Measurements from ENCODE around the gene TCF4. TPM values are rescaled to one million over a fixed set of nuclear protein-coding genes. Genes with fewer than 3 reads are reported as not detected.
A peak's percentile ranks its signal among the peaks of the same experiment; 100 is the strongest.

The TCF4 gene
- total RNA-seq, 6 experiments from 2014 or later = 50.4 to 71.1 (median 59.0) TPM

DNA sequence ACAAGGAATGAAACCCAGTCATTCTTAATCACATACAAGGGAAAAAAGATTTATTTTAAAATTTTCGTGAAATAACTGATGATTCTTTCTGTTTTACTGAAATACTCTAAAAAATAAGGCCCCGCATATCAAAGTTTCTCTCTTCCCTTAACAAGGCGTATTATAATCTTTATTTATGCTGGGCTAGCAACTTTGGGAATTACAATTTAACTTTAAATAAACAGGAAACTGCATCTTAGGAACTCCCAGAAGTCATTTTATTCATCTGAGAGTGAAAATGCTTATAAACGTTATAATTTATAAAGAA is 166.7 kb downstream of the TCF4 start:
- peak overlapping the region; percentile 93 for H3K27ac Mint-ChIP-seq
- TF ChIP-seq, protein P1, sequence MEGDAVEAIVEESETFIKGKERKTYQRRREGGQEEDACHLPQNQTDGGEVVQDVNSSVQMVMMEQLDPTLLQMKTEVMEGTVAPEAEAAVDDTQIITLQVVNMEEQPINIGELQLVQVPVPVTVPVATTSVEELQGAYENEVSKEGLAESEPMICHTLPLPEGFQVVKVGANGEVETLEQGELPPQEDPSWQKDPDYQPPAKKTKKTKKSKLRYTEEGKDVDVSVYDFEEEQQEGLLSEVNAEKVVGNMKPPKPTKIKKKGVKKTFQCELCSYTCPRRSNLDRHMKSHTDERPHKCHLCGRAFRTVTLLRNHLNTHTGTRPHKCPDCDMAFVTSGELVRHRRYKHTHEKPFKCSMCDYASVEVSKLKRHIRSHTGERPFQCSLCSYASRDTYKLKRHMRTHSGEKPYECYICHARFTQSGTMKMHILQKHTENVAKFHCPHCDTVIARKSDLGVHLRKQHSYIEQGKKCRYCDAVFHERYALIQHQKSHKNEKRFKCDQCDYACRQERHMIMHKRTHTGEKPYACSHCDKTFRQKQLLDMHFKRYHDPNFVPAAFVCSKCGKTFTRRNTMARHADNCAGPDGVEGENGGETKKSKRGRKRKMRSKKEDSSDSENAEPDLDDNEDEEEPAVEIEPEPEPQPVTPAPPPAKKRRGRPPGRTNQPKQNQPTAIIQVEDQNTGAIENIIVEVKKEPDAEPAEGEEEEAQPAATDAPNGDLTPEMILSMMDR (IDR thresholded peaks at IDR 0.05) = no peak
- no peak for DNase-seq
- peaks cover 87% of the 10 kb centered on the region for H3K4me1 Mint-ChIP-seq (ENCODE audit: low read depth)
- H3K27me3 Mint-ChIP-seq (ENCODE audit: insufficient read depth) = peaks cover 6% of the 10 kb centered on the region; the same call in 1 of the 2 replicates
- no peaks in the 10 kb centered on the region for H3K9me3 Mint-ChIP-seq
- peak overlapping the region; percentile 89 for H3K4me3 Mint-ChIP-seq
- no peaks in the 10 kb centered on the region for H3K36me3 Mint-ChIP-seq (ENCODE audit: low read depth)

DNA sequence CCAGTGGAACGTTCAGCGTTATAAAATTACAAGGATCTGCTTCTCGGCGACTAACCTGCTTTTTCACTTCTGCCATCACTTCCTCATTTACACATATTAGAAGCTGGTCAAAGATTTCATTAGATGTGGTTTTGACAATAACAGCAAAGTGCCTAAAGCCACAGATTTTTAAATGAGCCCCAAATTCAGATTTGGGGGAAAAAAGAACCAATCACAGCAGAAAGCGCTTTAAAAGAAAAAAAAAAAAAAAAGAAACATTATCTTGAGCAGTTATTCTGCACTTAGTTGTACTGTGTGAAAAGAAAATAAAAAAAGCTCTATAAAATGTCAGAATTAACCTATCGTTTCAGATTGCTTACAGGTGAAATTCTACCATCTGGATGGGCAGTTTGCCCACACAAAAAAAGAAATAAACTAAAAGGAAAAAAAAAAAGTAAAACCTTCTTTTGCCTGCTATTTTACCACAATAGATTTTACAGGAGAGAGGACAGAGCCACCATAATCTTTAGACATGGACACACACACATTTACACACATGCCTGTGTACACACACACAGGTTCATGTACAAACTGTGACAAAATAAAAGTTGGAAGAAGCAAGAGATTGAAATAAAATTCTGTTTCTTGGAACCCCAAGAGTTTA is 167.2 kb downstream of the TCF4 start:
- Mint-ChIP-seq H3K4me3 (peak overlapping the region; percentile 89), H3K36me3 (ENCODE audit: low read depth) (no peaks in the 10 kb centered on the region), H3K9me3 (no peaks in the 10 kb centered on the region), H3K27ac (peak overlapping the region; percentile 93), H3K4me1 (ENCODE audit: low read depth) (peaks cover 90% of the 10 kb centered on the region), H3K27me3 (ENCODE audit: insufficient read depth) (peaks cover 6% of the 10 kb centered on the region; the same call in 1 of the 2 replicates)
- TF ChIP-seq, protein P1 (IDR thresholded peaks at IDR 0.05) = no peak
- no peak for DNase-seq

DNA sequence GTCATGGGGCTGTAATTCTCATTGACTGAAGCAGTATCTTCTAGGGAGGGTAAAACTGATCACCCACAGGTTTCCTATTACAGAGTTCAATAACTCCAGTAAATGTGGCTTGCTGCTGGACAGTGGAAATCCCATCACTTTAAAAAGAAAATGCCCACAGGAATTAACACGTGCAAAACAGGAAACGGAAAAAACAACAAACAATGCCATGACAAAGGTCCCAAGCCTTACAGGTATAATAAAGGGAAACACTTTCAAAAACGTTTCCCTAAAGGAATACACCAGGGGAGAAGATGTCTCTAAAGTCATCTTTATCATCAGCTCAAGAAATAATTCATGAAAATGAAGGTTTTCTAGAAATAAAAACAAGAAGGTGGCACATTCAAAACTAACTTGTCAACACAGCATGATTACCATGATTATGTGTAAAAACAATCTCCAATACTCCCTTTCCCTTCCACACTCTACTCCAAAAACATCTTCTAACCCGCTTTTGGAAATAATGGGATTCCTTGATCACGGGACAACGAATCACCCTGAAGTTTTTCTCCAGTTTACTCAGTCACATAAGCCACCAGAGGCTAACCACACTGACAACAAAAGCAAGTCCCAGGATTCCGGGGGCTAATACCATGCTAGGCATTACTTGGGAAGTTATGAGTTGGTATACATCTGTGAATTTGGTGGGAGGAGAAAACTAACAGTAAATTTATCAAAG is 167.9 kb downstream of the TCF4 start:
- H3K27me3 Mint-ChIP-seq (ENCODE audit: insufficient read depth) = peaks cover 6% of the 10 kb centered on the region; the same call in 1 of the 2 replicates
- H3K4me1 Mint-ChIP-seq (ENCODE audit: low read depth) = peaks cover 96% of the 10 kb centered on the region
- no peaks in the 10 kb centered on the region for H3K9me3 Mint-ChIP-seq
- TF ChIP-seq, protein P1 (IDR thresholded peaks at IDR 0.05) = no peak
- no peaks in the 10 kb centered on the region for H3K36me3 Mint-ChIP-seq (ENCODE audit: low read depth)
- H3K27ac Mint-ChIP-seq = peak overlapping the region; percentile 75
- no peak for DNase-seq
- peak overlapping the region; percentile 89 for H3K4me3 Mint-ChIP-seq

DNA sequence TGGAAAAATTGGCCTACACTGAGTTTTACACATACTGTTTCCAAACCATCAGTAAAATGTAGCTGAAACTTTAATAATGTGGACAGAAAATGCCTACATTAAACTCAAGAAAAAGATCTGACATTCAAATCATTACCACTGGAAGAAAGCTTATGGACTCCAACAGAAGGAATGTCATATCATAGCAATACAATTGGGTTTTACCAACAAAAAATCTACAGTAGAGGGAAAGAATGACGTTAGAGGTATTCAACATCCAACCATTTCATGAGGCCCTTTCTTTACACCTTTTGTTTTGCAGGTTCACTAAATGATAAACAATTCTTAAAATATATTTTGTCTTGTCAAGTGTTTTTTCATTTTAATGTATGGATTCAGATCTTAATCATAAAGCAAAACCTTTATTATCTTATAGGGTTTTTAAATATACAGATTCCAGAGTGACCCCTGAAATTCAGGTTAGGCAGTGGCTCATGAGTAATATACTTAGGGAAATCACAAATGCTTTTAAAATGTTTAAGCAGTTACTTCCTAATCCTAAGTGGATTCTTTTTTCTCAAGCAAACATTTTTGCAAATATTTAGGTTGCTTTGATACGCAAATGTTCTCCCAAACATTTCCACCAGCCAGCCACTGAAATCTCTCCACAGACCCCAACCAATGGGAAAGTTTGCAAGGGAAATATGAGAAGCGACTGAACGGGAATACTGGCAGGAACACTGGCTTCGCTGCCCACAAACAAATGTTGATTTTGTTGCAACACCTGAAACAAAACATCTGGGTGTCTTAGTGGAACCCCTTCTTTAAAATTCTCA is 168.7 kb downstream of the TCF4 start:
- Mint-ChIP-seq H3K27ac (peak overlapping the region; percentile 75), H3K4me1 (ENCODE audit: low read depth) (peaks cover 96% of the 10 kb centered on the region), H3K27me3 (ENCODE audit: insufficient read depth) (peaks cover 6% of the 10 kb centered on the region; the same call in 1 of the 2 replicates), H3K9me3 (no peaks in the 10 kb centered on the region), H3K4me3 (peak overlapping the region; percentile 89; the same call in 1 of the 2 replicates), H3K36me3 (ENCODE audit: low read depth) (no peaks in the 10 kb centered on the region)
- TF ChIP-seq, protein P1 (IDR thresholded peaks at IDR 0.05) = no peak
- DNase-seq = no peak

DNA sequence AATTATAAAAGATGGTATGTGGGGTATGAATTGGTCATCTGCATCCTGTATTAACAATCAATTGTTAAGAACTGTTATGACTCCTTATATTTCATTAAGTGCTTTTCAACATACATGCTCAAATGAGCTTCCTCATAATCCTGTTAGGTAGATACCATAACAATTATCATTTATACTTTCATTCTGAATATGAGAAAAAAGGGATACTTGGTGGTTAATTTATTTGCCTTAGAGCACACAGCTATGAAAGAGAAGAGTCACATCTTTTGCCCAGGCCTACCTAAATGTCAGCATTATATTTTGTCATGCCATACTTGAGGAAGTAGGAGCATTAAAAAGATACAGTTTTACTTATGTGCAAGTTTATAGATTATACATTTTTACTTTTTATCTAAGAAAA is 169.6 kb downstream of the TCF4 start:
- TF ChIP-seq, protein P1 (IDR thresholded peaks at IDR 0.05) = no peak
- H3K27ac Mint-ChIP-seq = no peak overlapping the region
- H3K4me3 Mint-ChIP-seq = no peak overlapping the region
- no peaks in the 10 kb centered on the region for H3K9me3 Mint-ChIP-seq
- H3K36me3 Mint-ChIP-seq (ENCODE audit: low read depth) = no peaks in the 10 kb centered on the region
- H3K4me1 Mint-ChIP-seq (ENCODE audit: low read depth) = peaks cover 96% of the 10 kb centered on the region
- H3K27me3 Mint-ChIP-seq (ENCODE audit: insufficient read depth) = peaks cover 6% of the 10 kb centered on the region; the same call in 1 of the 2 replicates
- no peak for DNase-seq

Measured in HFFc6 (cell line).